Dedifferentiated amniotic fluid mesenchymal stem cell (primary cell): ENCODE data around the gene TAF5L.
A peak's percentile ranks its signal among the peaks of the same experiment; 100 is the strongest.

Experiments used
- DNase-seq: peaks from one replicate; pipeline ENCODE4 v3.0.0-alpha.2; 2016; ENCODE audit errors: extremely low spot score

TAF5L gene

DNA sequence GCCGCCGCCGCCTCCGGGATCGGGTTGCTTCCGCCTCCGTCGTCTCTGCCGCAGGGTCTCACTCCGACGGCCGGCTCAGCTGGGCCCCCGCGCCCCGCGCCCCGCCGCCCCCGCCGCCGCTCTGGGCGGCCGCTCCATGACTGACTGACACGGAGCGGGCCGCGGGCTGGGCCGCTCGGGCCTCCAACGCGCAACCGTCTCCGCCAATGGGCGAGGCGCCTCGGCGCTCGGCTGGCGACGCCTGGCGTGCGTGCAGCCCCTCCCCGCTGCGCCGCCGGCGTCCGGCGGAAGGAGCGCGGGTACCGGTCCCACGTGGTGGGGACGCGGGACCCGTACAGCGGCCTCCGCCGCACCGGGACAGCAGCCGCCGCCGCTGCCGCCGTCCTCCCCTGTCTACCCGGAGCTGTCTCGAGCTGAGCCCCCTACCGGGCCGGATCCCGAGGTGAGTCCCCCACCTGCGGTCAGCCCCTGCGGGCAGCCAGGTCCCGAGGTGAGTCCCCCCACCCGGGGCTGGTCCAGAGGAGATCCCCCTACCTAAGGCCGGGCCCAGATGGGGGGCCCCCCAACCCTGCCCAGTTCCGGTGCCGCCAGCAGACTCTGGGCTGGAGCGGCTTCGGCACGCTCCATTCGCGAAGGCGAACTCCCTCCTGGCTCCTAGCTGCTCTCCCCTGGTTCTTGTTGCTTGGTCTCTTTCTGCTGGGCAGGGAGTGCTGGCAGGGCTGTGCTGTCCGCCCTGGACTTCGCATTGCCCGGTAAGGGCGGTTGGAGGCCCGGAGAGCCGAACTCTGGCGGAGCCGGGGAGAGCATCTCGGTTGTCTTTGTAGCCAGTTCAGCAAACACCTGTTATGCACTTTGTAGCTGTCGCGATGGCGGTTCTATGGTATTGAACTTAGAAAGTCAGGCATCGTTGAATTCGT, at the start of gene TAF5L, which contains the start of gene URB2:
TSS of gene TAF5L (minus strand) at position 208 of the 917 bp plus-strand sequence. CDS start 11,640 bp downstream, outside the sequence.
TSS of gene URB2 (plus strand) at position 333 of the 917 bp plus-strand sequence. CDS start 1,387 bp downstream, outside the sequence.
- peak; percentile 79 for DNase-seq

DNA sequence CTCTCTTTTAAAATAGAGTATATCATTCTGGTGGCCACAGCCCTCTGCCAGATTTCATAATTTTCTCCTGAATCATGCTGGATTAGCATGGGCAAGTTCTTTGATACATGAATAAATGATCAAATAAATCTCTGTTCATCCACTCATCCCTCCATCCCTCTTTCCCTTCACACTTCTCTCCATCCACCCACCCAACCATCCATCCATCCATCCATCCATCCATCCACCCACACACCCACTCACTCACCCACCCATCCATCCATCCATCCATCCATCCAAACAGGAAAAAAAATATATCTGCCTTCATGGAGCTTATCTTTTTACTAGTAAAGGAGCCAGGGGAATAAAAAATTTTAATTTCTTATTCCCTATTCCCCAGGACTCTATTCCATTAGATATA, 49.5 kb upstream of the TAF5L start:
- DNase-seq: no peak

DNA sequence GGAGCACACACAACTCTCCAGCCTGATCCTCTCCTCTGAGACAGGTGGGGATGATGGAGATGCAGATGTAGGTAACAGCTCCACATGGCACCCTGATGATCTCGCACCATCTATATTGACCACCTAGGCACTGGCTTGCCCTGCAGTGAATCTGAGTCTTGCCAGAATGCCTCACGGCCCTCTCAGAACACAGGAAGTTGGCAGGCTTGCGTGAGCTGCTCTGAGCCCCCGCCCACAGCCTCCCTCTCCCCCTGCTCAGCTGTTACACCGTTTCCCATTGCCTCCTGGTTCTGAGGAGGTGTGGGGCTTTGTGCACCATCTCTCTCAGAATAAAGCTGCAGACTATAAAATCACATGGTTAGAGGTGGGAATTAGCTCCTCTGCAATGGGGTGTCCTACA, 48.1 kb upstream of the TAF5L start:
- DNase-seq: no peak

DNA sequence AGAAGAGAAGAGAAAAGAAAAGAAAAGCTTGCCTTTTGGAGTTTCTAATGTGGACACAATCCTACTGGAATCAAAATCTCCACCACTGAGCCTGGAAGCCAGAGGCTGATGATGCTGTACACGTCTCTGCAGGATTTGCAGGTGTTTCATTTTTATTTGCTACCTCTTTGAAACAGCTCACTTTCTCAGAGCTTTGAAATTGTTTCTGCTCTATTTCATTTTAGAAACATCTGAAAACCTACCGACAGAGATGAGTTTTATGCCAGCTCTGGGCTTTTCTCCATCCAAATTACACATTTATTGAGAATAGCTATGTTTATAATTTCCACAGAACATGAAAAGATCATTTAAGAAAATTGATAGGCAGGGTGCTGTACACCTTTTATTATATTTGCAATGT, 46.3 kb upstream of the TAF5L start:
- DNase-seq: no peak

DNA sequence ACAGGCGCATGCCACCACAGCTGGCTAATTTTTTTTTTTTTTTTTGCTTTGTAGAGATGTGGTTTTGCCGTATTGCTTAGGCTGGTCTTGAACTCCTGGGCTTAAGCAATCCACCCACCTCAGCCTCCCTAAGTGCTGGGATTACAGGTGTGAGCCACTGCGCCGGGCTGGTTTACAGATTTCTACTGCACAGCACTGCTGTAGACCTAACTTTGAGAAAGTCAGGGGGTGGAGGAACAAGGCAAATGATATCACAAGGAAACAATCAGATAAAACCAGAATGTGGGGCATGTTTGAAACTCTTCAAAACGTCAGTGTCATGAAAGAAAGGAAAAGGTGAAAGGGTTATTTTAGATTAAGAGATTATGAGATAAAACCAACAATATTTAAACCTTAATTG, 45.4 kb upstream of the TAF5L start:
- no peak for DNase-seq

DNA sequence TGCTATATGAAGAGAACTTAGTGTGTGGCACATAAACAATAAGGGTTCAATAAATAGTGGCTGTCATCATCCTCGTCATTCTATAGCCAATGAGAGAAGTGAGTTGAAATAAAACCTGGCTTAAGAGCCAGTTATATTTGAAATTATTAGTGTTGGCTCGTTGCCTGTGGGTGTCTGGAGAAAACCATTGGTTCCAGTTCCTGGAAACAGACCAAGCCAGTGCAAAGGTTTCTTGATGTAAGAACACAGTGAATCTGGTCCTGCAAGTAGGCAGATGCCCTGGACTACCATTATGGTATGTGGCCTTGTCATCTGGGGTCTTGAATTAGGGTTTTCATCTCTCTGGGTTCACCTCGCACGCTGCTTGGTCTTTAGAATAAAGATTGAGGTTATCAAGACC, 43.4 kb upstream of the TAF5L start:
- DNase-seq: no peak

DNA sequence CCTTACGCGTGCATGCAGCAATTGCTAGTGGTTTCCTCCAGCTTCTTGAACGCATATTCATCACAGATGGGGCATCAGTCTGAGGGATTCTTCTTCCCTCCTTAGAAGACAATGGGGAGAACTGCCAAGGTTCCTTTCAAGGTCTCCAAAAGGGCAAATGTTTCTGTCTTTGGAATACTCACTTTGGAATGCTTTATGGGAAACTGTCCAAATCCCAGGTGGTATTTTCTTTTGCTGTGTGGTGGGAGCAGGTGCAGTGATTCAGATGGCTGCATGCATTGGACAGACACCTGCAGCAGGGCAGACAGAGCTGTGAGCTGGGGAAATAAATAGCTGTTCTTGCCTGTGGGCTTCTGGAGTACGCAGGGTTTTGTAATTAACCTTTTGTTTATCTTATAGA, 40.7 kb upstream of the TAF5L start:
- DNase-seq: no peak

DNA sequence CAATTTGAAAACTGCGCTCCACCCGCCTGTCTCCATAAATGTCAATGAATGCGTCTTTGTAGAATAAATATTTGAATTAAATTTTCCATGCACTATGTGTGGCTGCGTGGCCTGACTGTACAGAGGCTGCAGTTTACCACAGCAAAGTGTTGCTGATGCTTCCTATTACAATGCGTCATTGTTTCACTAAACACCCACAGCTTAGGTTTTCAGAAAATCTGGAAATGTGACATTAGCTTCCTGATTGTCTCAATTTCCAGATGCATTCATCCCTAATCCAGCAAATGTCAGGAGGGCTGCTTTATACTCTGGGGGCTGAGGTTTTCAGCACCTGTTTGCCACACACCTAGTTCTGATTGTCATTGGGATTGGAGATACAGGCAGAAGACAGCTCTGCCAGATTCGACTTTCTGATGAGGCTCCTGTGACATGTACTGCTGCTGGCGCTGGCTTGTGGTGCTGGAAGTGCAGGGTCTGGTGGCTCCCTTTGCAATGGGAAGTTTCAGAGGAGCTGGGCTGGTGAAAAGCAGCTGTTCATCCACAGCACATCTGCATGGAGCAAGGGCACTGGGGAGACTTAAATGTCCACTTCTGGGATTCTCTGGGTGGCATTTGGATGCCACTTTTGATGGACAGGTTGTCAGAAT, 40.1 kb upstream of the TAF5L start:
- DNase-seq: no peak

DNA sequence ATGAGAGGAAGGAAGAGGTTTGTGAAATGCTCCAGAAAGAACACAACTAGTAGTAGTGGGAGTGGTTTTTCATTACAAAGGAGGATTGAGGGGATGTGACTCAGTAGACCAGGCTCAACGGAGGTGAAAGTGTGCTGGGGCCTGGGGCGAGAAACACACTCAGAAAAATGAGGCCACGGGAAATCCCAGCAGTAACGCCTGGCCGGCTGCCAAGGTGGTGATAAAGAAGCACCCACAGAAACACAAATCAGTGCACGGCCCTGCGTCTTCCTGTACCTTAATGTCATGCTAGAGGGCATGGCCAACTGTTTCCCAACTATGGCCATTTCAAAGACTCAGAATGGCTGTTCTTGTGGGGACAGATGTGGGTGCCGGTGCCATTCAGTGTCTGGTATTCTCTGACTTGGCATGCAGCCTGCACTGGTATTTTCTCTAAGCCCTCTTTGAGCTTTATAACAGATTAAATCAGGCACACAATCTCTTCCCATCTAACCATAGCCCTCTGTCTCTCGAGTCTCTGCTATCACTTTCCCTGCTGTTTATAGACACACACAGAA, 38.3 kb upstream of the TAF5L start:
- DNase-seq: no peak

DNA sequence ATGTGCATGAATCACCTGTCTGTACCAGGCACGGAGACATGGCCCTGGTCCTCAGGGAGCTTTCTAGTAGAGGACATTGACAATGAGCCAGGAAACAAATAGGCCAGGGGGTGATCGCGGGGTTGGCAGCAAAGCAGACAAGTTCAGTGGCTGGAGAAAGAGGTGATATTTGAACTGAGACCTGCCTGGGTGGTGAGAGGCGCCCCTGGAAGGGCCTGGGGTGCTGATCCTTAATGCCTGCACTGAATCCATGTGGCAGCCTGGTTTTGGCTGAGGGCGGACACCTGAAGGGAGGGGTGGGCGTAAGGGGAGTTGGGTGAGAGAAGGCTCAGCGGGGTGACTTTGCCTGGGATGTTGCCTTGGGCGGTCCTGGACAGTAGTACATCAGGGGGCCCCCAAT, 36.0 kb upstream of the TAF5L start:
- no peak for DNase-seq

DNA sequence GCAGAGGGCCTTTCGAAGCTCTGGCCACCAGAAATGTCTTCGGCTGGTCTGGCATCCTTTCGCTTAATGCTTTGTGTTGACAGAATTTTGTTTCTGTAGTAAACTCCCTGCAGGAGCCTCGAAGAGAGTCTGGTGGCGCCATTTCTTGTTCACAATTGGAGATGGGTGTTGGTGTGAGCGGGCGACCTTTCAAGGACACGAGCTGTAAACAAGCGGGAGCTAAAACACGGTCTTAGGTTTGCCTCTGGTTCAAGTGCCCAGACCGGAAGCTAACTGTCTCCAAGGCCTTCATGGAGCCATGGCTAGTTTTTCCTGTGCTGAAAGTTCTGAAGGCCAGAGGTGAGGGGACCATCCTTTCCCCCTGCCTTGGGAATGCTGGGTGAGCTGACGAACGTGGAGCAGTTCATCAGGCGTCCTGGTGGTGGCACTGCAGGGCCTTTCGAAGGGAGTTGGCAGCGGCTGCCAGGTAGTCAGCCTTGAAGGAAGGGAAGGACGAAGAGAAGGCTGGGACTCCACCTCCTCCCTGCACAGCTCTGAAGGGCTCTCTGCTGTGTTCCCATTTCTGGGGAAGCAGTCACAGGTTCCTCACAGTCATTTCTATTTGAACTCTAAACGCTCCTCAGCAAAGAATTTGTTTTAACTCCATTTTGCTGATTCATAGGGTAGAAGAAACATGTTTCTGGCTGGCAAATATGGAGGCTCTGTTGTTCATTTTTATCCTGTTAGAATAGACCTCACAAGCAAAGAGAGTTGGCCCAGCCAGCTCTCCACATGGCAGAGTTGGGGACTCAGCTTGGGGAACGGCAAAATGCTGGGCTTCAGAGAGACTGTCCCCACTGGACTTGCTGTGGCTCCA, 35.3 kb upstream of the TAF5L start:
- peak; percentile 52 for DNase-seq

DNA sequence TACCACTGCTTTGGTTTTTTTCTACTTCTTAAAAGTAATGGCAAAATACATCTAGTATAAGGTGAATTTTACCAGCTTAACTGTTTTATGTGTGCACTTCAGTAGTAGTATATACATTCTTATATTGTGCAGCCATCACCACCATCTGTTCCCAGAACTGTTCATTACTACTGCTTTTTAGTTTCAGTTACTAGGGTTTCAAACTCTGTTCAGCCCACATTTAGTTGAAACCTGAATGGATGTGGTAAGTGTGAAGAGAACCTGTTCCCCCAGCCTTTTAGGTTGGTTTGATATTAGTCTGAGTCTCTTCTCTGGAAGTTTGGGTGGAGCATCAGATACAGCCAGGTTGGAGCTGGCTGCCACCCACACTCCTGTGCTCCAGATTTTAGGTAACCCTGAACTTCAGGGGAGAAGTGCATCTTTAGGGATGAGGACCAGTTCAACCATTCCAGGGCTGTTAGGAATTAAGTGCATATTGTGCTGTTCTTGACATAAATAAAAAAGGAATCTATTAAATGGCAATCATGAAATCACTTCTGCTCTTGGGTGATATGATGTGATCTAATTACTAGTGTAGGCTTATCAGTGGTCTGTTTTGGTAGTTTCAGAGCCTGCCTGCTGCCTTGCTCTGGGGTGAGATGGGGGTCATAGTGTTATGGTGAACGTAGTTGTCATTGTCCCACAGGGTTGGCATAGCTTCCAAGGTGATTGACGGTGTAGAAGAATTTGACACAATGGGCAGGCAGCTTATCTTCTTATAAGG, 32.3 kb upstream of the TAF5L start:
- DNase-seq: no peak

DNA sequence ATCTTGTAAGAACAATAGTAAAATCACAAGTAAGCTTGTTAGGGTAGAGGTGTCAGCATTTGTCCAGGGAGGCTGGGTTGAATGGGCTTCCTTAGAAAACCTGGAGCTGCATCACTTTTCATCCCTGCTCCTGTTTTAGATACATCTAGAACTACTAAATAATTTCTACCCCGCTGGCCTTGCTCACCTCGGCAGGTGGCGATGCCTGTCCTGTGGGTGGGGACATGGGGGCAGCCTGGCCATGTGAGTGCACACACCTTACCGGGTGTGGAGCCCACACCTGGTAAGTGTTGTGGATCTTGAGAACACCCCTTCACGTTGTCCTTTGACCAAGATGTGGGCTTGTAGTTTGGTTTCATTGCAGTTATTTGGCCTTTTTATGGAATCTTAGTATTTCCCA, 29.9 kb upstream of the TAF5L start:
- no peak for DNase-seq

DNA sequence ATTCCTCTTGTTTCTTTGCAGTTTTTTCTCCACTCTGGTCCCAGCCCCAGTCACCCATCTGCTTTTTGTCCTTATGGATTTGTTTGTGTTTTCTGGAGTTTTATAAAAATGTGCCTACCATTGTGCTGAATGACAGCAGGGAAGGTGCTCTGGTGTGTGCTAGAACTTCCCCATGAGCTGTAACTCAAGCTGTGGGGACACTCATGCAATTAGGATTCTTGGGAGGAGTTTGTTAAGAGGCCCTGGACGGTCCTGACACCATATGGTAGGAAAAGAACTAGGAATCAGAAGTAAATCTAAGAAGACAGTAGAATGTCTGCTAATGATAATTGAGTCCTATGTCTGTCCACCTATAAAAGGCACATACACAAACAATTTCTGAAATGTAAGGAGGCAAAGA, 27.5 kb upstream of the TAF5L start:
- DNase-seq: no peak

DNA sequence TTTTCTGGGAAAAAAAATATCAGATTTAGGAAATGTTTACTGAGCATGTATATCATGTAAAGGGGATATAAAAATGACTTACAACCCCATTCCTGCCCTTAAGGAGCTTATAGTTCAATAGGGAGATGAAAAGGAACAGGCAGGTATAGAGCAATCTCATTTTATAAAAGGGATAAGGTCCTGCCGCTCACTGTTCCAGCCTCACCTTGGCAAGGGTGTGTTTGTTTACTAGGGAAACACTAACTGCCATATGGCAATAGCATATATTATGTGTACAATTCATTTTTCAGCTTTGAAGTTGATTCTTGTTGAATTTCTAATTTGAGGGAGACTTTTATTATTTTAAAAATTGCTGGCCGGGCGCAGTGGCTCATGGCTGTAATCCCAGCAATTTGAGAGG, 25.6 kb upstream of the TAF5L start:
- DNase-seq: no peak

DNA sequence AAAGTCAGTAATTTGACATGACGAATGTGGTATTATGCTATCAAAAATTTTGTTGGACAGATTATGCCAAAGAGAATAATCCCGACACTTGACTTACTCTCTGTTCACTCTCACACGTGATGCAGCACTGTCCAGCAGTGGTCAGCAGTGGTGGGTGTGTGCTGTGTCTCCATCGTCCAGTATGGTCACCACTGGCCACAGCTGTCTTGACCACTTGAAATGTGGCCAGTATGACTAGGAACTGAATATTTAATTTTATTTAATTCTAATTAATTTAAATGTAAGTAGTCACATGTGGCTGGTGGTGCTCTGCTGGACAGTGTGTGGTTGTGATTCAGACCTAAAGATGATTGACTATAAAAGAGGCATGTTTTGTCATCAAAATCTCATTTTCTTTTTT, 24.1 kb upstream of the TAF5L start:
- no peak for DNase-seq

DNA sequence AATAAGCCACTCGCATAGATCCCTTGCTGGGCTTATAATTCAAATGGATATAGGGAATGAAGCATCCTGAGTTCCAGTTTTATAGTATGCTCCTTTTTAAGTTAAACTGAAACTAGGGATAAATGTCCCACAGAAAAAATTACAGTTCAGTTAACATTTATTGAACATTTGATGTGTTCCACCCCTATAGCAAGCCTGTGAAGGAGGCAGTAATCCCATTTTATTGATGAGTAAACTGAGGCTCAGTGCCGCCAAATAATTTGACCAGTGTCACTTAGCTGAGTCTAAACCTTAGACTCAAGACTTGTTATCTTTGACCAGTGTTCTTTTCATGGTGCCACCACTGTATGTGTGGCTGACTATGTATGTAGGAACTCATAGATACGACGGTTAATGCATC, 22.5 kb upstream of the TAF5L start:
- DNase-seq: no peak

DNA sequence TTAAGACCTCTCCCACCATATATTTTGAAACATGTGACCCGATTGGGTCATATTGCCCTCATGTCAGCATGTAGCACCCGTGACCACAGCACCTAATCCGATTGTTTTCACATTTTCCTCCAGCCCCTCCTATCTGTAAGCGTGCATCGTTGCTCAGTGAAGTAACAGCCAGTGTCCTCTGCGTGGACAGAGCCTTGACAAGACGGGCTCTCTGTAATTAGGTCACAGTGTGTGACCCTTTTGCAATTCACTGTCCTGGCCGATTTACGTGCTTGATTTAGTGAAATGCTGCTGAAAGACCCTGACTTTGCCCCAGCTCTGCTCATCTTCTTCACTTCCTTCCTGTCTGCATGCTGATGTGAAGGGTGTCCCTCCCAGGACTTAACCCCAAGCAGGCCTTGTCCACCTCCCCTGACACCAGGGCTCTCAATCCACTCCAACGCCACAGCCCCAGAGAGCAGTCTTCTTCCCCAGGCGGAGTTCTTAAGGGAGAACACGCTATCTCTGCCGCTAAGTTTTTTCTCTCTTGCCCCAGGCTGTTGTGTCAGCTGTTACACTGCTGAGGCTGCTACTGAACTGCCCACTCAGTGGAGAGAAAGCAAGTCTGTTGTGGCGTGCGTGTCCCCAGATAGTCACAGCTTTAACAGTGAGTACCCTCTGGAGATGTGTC, 19.5 kb upstream of the TAF5L start:
- DNase-seq: no peak

DNA sequence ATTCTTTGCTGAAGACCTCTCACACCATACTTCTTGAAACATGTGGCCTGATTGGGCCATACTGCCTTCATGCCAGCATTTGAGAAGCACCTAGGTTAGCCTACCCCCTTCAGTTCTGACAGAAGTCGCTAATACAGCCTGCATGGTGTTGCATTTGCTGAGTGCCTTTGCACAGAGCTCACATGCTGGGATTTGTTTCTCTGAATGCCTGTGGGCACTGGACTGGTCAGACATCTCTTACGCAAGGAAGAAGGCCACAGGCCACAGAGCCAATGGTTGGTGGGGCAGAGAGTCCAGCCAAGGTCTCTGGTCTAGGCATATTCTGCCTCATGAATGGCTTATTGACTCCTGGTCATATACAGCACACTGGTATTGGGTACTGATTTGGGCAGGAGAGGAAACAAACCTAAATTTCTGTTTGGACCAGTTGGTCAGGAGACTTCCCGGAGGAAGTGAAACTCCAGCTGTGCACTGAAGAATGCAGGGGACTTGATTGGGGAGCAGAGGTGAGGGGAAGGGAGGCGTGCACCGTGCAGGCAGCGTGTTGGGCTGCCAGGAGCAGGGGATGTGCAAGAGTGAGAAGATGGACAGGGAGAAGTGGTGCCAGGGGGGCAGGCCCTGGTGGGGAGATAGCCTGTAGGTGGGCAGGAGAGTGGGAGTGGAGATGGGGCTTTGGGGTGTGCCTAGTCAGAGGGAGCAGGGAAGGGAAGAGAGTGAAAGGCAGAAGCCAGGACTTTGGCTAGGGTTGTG, 18.2 kb upstream of the TAF5L start:
- no peak for DNase-seq

DNA sequence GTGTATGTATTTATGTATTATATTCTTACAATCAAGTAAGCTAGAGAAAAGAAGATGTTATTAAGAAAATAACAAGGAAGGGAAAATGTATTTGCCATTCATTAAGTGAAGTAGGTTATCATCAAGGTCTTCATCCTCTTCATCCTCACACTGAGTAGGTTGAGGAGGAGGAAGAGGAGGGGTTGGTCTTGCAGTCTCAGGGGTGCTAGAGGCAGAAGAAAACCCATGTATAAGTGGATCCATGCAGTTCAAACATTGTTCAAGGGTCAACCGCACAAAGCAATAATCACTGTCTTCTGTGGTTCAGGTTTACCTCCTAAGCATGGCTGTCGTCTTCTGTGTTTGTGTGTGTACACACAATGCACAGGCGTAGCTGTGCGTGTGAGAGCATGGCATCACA, 17.0 kb upstream of the TAF5L start:
- DNase-seq: no peak
